HG03045 (cell line): Measurements from ENCODE around the gene MUC20.
"Not testable (repeated sequence)": the region's sequence is repeated elsewhere in the genome, so short reads cannot be mapped to it uniquely, and the experiment has no call there.

ENCODE experiments used
- ATAC-seq: cut with Tn5 transposase; IDR thresholded peaks from one replicate; pipeline ENCODE4 v1.9.1; 2021; ENCODE audit warnings: mild to moderate bottlenecking, moderate library complexity; ENCODE audit not compliant: unreplicated experiment

MUC20 gene

GRCh38 chr3:195768831-195769303 lies 48.1 kb downstream of the MUC20 start:
- no peak for ATAC-seq

GRCh38 chr3:195769551-195769950 lies 48.8 kb downstream of the MUC20 start:
- no peak for ATAC-seq

GRCh38 chr3:195770081-195770840 lies 49.5 kb downstream of the MUC20 start:
- no peak for ATAC-seq

DNA sequence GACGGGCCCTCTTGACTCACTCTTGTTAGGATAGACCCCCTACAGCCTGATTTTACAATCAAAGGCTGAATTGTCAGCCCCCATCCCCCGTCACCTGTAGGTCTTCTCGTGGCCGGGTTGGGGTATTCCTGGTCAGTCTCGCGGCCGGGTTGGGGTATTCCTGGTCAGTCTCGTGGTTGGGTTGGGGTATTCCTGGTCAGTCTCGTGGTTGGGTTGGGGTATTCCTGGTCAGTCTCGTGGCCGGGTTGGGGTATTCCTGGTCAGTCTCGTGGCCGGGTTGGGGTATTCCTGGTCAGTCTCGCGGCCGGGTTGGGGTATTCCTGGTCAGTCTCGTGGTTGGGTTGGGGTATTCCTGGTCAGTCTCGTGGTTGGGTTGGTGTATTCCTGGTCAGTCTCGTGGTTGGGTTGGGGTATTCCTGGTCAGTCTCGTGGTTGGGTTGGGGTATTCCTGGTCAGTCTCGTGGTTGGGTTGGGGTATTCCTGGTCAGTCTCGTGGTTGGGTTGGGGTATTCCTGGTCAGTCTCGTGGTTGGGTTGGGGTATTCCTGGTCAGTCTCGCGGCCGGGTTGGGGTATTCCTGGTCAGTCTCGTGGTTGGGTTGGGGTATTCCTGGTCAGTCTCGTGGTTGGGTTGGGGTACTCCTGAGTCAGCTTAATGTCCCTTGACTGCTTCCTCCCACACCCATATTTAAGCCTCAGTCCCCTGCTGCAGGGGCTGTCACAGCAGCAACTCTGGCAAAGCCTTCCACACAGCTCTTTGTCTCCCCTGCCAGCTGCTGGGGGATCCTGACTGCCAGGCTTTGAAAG lies 50.3 kb downstream of the MUC20 start:
- not testable (repeated sequence) for ATAC-seq

DNA sequence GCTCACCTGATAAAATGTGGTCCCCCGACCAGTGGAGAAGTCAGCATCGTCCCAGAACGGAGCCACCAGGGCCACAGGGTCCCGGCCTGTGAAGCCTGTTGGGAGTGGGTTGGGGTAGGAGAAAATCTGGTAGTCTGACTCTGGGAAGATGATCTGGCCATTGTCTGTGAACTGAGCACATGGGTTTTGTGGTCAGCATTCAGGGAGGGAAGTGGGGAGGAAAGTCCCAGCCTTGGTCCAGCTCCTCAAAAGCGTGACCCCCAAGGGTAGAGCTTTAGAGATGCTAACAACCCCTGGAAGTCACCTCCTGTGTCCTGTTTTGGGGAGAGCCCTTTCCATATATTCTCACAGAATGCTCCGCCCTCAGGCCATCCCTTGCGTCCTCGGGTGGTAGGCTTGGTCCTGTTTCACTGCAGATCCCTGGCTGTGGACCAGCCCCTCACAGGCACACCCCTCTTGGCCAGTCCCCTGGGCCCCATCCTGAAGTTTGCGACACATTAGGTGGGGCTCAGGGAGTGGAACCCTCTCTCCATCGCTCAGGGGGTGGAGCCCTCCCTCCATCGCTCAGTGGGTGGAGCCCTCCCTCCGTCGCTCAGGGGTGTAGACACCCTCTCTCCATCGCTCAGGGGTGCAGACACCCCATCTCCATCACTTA lies 51.0 kb downstream of the MUC20 start:
- ATAC-seq: no peak

- no peak for ATAC-seq
Observed at GRCh38 chr3:195773956-195774537, 53.3 kb downstream of the MUC20 start.

DNA sequence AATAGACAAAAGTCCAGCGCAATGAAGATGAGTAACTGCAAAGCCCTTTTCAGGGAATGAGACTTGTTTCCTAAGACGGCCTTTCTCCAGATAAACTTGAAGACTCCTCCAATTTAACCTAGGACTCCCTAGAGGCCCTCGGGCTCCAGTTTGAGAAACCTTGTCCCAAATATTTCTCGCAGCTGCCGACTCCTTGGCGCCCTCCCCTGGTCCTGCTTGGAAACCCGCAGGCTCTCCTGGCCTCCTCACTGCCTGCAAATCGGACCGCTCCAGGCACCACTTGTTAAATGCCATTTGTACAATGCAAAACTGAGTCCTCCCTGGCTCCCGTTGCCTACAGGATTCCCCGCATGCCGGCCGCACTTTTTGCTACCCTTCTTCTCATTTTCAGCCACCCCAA lies 54.1 kb downstream of the MUC20 start:
- ATAC-seq: no peak

DNA sequence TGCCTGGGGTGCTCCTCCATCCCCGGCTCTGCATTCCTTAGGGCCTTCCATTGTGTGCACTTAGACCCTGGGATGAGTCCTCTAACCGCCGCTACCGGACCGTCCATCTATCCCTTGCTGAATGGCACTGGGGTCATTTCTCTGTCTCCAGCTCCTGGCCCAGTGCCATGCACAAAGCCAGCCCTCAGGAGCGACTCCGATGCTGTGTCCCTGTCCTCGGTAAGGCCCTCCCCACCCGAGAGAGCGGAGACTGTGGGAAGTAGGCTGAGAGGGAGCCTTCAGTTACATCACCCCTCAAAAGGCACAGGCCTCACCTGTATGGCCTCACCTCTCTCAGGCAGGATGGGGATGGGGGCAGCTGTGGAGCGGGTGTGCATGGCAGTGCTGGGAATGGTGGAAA lies 57.2 kb downstream of the MUC20 start:
- no peak for ATAC-seq

DNA sequence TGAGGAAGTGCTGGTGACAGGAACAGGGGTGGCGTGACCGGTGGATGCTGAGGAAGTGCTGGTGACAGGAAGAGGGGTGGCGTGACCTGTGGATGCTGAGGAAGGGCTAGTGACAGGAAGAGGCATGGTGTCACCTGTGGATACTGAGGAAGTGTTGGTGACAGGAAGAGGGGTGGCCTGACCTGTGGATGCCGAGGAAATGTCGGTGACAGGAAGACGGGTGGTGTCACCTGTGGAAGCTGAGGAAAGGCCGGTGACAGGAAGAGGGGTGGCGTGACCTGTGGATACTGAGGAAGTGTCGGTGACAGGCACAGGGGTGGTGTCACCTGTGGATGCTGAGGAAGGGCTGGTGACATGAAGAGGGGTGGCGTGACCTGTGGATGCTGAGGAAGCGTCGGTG lies 60.5 kb downstream of the MUC20 start:
- not testable (repeated sequence) for ATAC-seq
